HEK293 (cell line): ENCODE measurements around the gene PAX4.
A peak's percentile ranks its signal among the peaks of the same experiment; 100 is the strongest.

Experiments used
- CTCF ChIA-PET: fragments of 350-600 bp; formaldehyde crosslinking; extraction: SDS; loops from one replicate; lab custom pipeline; 2021; ENCODE audit warnings: antibody characterized with exemption; lab: Yijun Ruan, JAX
- POLR2A ChIA-PET: fragments of 300-600 bp; formaldehyde crosslinking; extraction: SDS; loops from one replicate; lab custom pipeline; 2020; ENCODE audit warnings: antibody characterized with exemption, inconsistent platforms; lab: Yijun Ruan, JAX
- H3K27ac ChIP-seq: fragments of 200-500 bp; sonication (Bioruptor generic); 2 replicates; pipeline ENCODE4 v1.5.1; 2014; ENCODE audit warnings: low read depth, low read length, control low read depth, inconsistent platforms; ENCODE audit errors: extremely low read depth
- H3K36me3 ChIP-seq, 2 experiments: fragments of 200-500 bp in 1 of 2; sonication (Bioruptor generic) in 1 of 2; 1 replicate in 1 of 2; 2 replicates in 1 of 2; pipeline ENCODE4 v1.5.1; 2014 to 2017; ENCODE audit warnings: inconsistent platforms in 2 of 2, low read length in 2 of 2; ENCODE audit not compliant: control insufficient read depth in 2 of 2, insufficient read depth in 1 of 2
- H3K4me1 ChIP-seq: fragments of 200-500 bp; sonication (Bioruptor generic); 2 replicates; pipeline ENCODE4 v1.5.1; 2014; ENCODE audit warnings: mild to moderate bottlenecking, low read length, inconsistent platforms; ENCODE audit not compliant: control insufficient read depth, insufficient read depth
- H3K4me3 ChIP-seq: 2 replicates; pipeline ENCODE4 v1.5.1; 2011; ENCODE audit warnings: low read depth, mild to moderate bottlenecking, control low read depth, low read length, moderate library complexity
- H3K9me3 ChIP-seq: fragments of 200-500 bp; sonication (Bioruptor generic); 2 replicates; pipeline ENCODE4 v1.5.1; 2014; ENCODE audit warnings: low read depth, low read length, inconsistent platforms; ENCODE audit not compliant: control insufficient read depth, insufficient read depth
- CTCF ChIP-seq: fragments of 450-650 bp; formaldehyde crosslinking; IDR thresholded peaks from 2 replicates; pipeline ENCODE4 v1.5.1; 2016; ENCODE audit warnings: missing biosample characterization, missing genetic modification characterization
- EGR2 ChIP-seq: fragments of 450-650 bp; formaldehyde crosslinking; IDR thresholded peaks from 2 replicates; pipeline ENCODE4 v1.5.1; 2016; ENCODE audit warnings: low read depth, missing biosample characterization, missing genetic modification characterization
- GLI2 ChIP-seq: fragments of 450-650 bp; formaldehyde crosslinking; IDR thresholded peaks from 2 replicates; pipeline ENCODE4; 2017; ENCODE audit warnings: missing biosample characterization, missing genetic modification characterization, low read depth, borderline replicate concordance
- HOXC10 ChIP-seq: sonication (generic); formaldehyde crosslinking; IDR thresholded peaks from 2 replicates; pipeline ENCODE4 v1.8.1; 2023; ENCODE audit warnings: mild to moderate bottlenecking, missing genetic modification reagents
- INSM2 ChIP-seq: fragments of 450-650 bp; formaldehyde crosslinking; IDR thresholded peaks from 2 replicates; pipeline ENCODE4 v1.5.1; 2016; ENCODE audit warnings: missing biosample characterization, missing genetic modification characterization
- YY2 ChIP-seq: fragments of 450-650 bp; formaldehyde crosslinking; IDR thresholded peaks from 2 replicates; pipeline ENCODE4 v1.5.1; 2016; ENCODE audit warnings: missing biosample characterization, missing genetic modification characterization
- ZBTB17 ChIP-seq: fragments of 450-650 bp; formaldehyde crosslinking; IDR thresholded peaks from 2 replicates; pipeline ENCODE4 v1.5.1; 2016; ENCODE audit warnings: missing biosample characterization, missing genetic modification characterization
- ZBTB26 ChIP-seq: fragments of 450-650 bp; formaldehyde crosslinking; optimal IDR thresholded peaks from 2 replicates; pipeline ENCODE3; 2016; ENCODE audit warnings: missing biosample characterization, mild to moderate bottlenecking, missing genetic modification characterization
- ZBTB49 ChIP-seq: fragments of 450-650 bp; formaldehyde crosslinking; IDR thresholded peaks from 2 replicates; pipeline ENCODE4 v1.5.1; 2016; ENCODE audit warnings: missing biosample characterization, missing genetic modification characterization, low read depth
- ZBTB7A ChIP-seq: fragments of 450-650 bp; formaldehyde crosslinking; IDR thresholded peaks from 2 replicates; pipeline ENCODE4 v1.5.1; 2016; ENCODE audit warnings: low read depth, missing biosample characterization, missing genetic modification characterization
- ZFP37 ChIP-seq: fragments of 450-650 bp; formaldehyde crosslinking; IDR thresholded peaks from 2 replicates; pipeline ENCODE4 v1.5.1; 2016; ENCODE audit warnings: missing biosample characterization, missing genetic modification characterization
- ZNF302 ChIP-seq: fragments of 450-650 bp; formaldehyde crosslinking; IDR thresholded peaks from 2 replicates; pipeline ENCODE4 v1.5.1; 2016; ENCODE audit warnings: missing biosample characterization, missing genetic modification characterization, low read depth
- ZNF354C ChIP-seq: fragments of 450-650 bp; formaldehyde crosslinking; IDR thresholded peaks from 2 replicates; pipeline ENCODE4 v1.5.1; 2016; ENCODE audit warnings: missing biosample characterization, missing genetic modification characterization, low read depth, borderline replicate concordance
- ZNF366 ChIP-seq: fragments of 450-650 bp; formaldehyde crosslinking; conservative IDR thresholded peaks from 2 replicates; pipeline ENCODE4 v1.5.1; 2016; ENCODE audit warnings: missing biosample characterization, missing genetic modification characterization
- ZNF645 ChIP-seq: fragments of 450-650 bp; formaldehyde crosslinking; IDR thresholded peaks from 2 replicates; pipeline ENCODE4; 2016; ENCODE audit warnings: missing biosample characterization, missing genetic modification characterization
- ZNF747 ChIP-seq: fragments of 450-650 bp; formaldehyde crosslinking; IDR thresholded peaks from 2 replicates; pipeline ENCODE4 v1.5.1; 2016; ENCODE audit warnings: missing biosample characterization, missing genetic modification characterization
- ZSCAN18 ChIP-seq: fragments of 450-650 bp; formaldehyde crosslinking; IDR thresholded peaks from 2 replicates; pipeline ENCODE4 v1.5.1; 2016; ENCODE audit warnings: missing biosample characterization, missing genetic modification characterization
- ZSCAN30 ChIP-seq: fragments of 450-650 bp; IDR thresholded peaks from 2 replicates; pipeline ENCODE4 v1.5.1; 2018; ENCODE audit warnings: missing biosample characterization, mild to moderate bottlenecking, missing genetic modification characterization, moderate library complexity
- ZSCAN4 ChIP-seq: fragments of 450-650 bp; formaldehyde crosslinking; IDR thresholded peaks from 2 replicates; pipeline ENCODE4 v1.5.1; 2017; ENCODE audit warnings: missing biosample characterization, missing genetic modification characterization

Gene PAX4

DNA sequence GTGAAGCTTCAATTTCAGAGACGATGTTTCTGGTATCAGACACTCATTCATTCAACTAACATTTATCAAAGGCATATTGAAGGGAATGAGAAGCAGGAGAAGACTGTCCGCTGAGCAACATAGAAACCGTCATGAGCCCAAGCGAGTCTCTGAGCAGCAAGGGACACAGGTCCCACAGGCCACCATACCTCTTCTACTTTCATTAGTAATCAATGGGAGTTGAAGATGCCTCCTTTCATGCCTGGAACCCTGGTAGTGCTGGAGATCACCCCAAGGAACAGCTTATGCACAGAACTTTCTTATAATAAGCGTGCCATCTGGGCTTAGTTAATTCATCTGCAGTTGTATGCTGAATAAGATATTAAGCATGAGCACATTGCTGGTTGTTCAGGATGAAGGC is 1.2 kb downstream of the PAX4 start:
- no peak overlapping the region for H3K27ac ChIP-seq
- no peaks in the 10 kb centered on the region for H3K4me1 ChIP-seq
- H3K9me3 ChIP-seq, result no peaks in the 10 kb centered on the region
- POLR2A ChIA-PET, result no interaction called here
- no peaks in the 10 kb centered on the region for H3K36me3 ChIP-seq
- CTCF ChIA-PET, result interaction anchor here (0.6 to 3.0 kb wide), 3 partner anchors 12 to 390 kb away, joined by 3 to 17 read pairs (median 3); no protein-coding TSS in a partner anchor
- no peak for TF ChIP-seq HOXC10 (CRISPR knock-in tag)
- no peak for TF ChIP-seq INSM2 (tag by site-specific recombination)
- no peak for TF ChIP-seq ZNF747
- TF ChIP-seq ZNF302 (tag by site-specific recombination), result no peak
- TF ChIP-seq ZSCAN4 (tag by site-specific recombination), result no peak
- TF ChIP-seq ZBTB7A, result no peak
- TF ChIP-seq ZBTB49, result no peak
- TF ChIP-seq CTCF, result no peak
- TF ChIP-seq ZFP37, result no peak
- TF ChIP-seq ZSCAN18, result no peak
- TF ChIP-seq ZSCAN30 (tag by site-specific recombination), result no peak
- no peak for TF ChIP-seq ZNF354C (tag by site-specific recombination)
- TF ChIP-seq ZBTB26 (tag by site-specific recombination), result no peak
- no peak for TF ChIP-seq ZNF645 (tag by site-specific recombination)
- H3K4me3 ChIP-seq, result no peak overlapping the region

- Histone ChIP-seq H3K36me3 (no peaks in the 10 kb centered on the region), H3K4me1 (no peaks in the 10 kb centered on the region), H3K9me3 (no peaks in the 10 kb centered on the region), H3K4me3 (no peak overlapping the region), H3K27ac (no peak overlapping the region)
- TF ChIP-seq EGR2 (tag by site-specific recombination), result 0 out of 2 replicates have a peak, but pooled peaks have one; percentile 8
- TF ChIP-seq ZNF366 (tag by site-specific recombination), result peak; percentile 94
- no peak for TF ChIP-seq YY2 (tag by site-specific recombination)
- TF ChIP-seq GLI2 (tag by site-specific recombination), result no peak
- peak; percentile 95 for TF ChIP-seq ZBTB17 (tag by site-specific recombination)
- POLR2A ChIA-PET, result no interaction called here
- CTCF ChIA-PET, result interaction anchor here (1.1 kb wide), 1 partner anchor 13 kb away, joined by 3 read pairs; no protein-coding TSS in a partner anchor
These were observed 5.7 kb downstream of the PAX4 start for GRCh38 chr7:127612263-127612662.
